HL-60 (cell line): Measurements from ENCODE around the gene SGSM1.

Source experiments
- DNase-seq, 2 experiments: peaks; one replicate each; pipeline ENCODE4 v3.0.0-alpha.2; 2010 to 2020; ENCODE audit warnings: low read depth in 1 of 2, low spot score in 1 of 2
- H3K27ac ChIP-seq: fragments of 250-450 bp; sonication (Bioruptor Pico); replicated peaks from 2 replicates; pipeline ENCODE4 v1.5.1; 2020; ENCODE audit warnings: mild to moderate bottlenecking, moderate library complexity
- H3K27me3 ChIP-seq: fragments of 250-450 bp; sonication (Bioruptor Pico); 2 replicates; pipeline ENCODE4 v1.5.1; 2021; ENCODE audit warnings: mild to moderate bottlenecking, moderate library complexity; ENCODE audit not compliant: insufficient read depth, poor library complexity, severe bottlenecking
- H3K4me3 ChIP-seq: replicated peaks from 2 replicates; pipeline ENCODE4 v1.5.1; 2011; ENCODE audit warnings: mild to moderate bottlenecking, control low read depth, low read length; ENCODE audit not compliant: insufficient read depth
- CTCF ChIP-seq: IDR thresholded peaks from one replicate; pipeline ENCODE4 v1.5.1; 2011; ENCODE audit warnings: low read length, control low read depth, inconsistent platforms; ENCODE audit not compliant: insufficient read depth
- GABPA ChIP-seq: IDR thresholded peaks from 2 replicates; pipeline ENCODE4 v1.6.1; 2012; ENCODE audit warnings: low read depth
- POLR2AphosphoS5 ChIP-seq: IDR thresholded peaks from 2 replicates; pipeline ENCODE4 v1.6.1; 2012; ENCODE audit warnings: low read depth
- REST ChIP-seq: IDR thresholded peaks from 2 replicates; pipeline ENCODE4 v1.6.1; 2012; ENCODE audit warnings: low read depth; ENCODE audit not compliant: insufficient replicate concordance
- SPI1 ChIP-seq: IDR thresholded peaks from 2 replicates; pipeline ENCODE4 v1.6.1; 2012; ENCODE audit warnings: low read depth, mild to moderate bottlenecking, borderline replicate concordance

The SGSM1 gene

GRCh38 chr22:24926849-24927579 lies 121.0 kb downstream of the SGSM1 start:
- DNase-seq = no peak
- TF ChIP-seq POLR2AphosphoS5 (no peak), REST (no peak), GABPA (no peak), SPI1 (no peak), CTCF (no peak)
- Histone ChIP-seq H3K27ac (no peak overlapping the region), H3K27me3 (no peaks in the 10 kb centered on the region), H3K4me3 (no peak overlapping the region)

- TF ChIP-seq CTCF (no peak), GABPA (no peak), SPI1 (no peak), REST (no peak), POLR2AphosphoS5 (no peak)
- Histone ChIP-seq H3K27me3 (no peaks in the 10 kb centered on the region), H3K4me3 (no peak overlapping the region), H3K27ac (no peak overlapping the region)
- DNase-seq = no peak
These were observed 122.3 kb downstream of the SGSM1 start for GRCh38 chr22:24928322-24928721.

- no peaks in the 10 kb centered on the region for H3K27me3 ChIP-seq
- no peak overlapping the region for H3K4me3 ChIP-seq
- no peak overlapping the region for H3K27ac ChIP-seq
- no peak for DNase-seq
- TF ChIP-seq GABPA (no peak), POLR2AphosphoS5 (no peak), CTCF (no peak)
These were observed 124.7 kb downstream of the SGSM1 start for GRCh38 chr22:24930678-24931077.
